ENCODE measurements around the gene MICA.
A peak's percentile ranks its signal among the peaks of the same experiment; 100 is the strongest.
"Not testable (repeated sequence)": the region's sequence is repeated elsewhere in the genome, so short reads cannot be mapped to it uniquely, and the experiment has no call there.

MICA gene

DNA sequence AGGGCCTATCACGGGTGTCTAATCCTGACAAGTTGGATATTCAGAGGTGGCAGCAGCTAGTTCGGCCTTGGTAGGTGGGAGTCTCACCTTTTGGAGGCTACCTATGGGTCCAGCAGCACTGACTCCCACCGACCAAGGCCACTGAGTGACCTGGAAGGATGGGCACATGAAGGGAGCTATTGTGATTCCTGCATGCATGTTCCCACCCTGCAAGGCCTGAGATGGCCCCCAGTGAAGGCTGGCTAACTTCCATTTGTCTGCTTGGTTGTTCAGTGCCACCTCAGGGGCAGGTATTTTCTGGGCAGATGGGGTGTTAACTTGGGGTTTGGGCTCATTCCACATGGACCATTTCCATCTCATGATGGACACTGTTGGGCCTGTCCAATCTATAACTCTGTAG, 18.4 kb upstream of the MICA start:
- DNase-seq: no peak

DNA sequence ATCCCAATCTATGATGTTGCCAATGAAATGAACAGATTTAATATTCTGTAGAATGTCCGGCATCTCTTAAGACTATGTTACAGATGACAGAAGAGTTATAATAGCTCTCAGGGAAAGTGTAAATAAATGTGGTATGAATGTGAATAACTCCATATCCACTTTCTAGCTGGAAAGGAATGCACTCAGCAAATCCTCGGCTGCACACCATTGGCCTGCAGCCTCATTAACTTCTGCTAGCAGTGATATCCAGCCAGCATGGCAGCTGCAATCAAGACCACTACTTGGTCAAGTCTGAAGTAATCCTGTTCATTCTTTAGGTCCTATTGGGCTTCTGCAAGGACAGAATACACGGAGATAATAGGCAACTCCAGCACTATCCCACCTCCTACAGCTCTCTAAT, 17.3 kb upstream of the MICA start:
- DNase-seq: no peak

DNA sequence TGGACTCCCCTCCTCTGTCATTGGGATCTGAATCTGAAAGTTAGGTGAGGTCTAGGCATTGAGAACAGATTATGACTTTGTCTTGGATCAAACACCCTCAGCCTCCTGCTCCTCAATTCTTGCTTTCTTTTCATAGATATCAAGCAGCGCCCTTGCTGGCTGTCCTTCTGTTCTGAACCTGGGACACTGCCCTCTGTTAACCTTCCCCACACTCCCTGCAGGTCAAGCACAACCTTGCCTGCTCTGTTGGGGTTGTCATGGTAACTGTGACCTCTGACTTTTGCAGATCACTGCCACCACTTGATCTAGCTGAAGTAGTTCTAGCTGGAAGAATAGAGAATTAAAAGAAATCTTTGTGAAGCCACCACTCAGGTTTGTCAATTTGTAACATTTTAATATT, 16.4 kb upstream of the MICA start:
- DNase-seq: no peak

DNA sequence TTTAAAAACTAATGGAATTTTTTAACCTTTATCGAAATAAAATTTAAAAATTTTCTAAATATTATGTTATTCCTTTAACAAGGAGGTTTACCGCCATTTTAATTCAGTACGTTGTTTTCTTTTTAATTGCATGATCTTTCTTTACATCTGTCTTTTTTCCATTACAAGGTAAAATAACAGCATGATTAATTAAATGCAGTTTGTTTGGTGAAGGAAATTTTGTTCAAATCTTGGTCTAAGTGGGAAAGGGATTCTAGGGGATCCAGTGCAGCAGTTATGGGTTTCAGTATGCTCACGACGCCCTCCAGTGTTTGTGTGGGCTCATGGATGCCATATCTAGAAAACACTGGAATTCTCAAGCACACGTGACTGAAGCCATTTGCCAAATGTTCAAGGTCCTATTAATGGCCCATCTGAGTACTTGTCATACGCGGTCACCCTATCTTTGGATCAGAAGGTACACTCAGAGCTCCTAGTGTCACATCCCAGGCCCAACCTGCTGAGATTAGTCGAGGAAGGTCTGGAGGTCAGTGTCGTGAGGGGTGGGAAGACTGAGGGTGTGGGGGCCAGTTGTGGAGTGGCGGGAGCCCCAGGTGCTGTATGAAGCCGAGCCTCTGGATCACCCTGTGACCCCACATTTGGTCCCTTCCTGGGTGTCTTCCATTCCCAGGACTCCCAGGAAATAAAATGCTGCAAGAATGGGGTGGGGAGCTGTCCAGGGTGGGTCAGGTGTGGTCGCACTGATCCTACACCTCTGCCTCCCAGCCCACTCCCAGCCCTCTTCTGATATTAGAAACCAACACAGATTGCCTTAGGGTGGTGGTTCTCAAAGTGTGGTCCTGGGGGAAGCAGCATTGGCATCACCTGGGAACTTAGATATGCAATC, 14.2 kb upstream of the MICA start:
- not testable (repeated sequence) for DNase-seq

DNA sequence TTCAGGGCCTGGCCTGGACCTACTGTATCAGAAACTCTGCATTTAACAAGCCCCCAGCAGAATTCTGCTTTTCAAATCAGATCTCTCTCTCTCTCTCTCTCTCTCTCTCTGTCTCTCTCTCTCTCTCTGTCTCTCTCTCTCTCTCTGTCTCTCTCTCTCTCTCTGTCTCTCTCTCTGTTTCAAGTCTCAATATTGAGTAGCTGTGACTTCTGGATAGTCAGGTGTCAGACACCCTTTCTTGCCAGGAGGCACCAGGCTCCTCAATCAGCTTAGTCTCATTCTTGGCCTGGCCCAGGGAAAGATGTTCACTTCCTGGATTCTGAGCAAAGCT, 13.6 kb upstream of the MICA start:
- not testable (repeated sequence) for DNase-seq

DNA sequence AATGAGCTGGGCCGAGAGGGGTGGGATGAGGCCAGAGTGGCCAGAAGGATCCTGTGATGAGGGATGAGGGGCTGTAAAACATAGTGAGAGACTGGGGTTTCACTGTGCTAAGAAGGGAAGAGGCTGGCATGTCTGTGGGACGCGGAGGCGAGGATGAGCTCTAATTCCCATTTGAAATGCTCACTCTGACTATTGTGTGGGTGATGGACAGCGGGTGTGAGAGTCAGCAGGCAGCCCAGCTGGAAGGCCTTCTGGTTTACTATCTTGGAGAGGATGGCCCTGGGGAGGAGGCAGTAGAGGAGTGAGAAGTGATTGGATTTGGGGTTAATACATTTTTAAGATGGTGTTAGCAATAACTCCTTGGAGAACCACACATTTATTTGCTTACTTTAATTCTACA, 9.5 kb upstream of the MICA start:
- no peak for DNase-seq

DNA sequence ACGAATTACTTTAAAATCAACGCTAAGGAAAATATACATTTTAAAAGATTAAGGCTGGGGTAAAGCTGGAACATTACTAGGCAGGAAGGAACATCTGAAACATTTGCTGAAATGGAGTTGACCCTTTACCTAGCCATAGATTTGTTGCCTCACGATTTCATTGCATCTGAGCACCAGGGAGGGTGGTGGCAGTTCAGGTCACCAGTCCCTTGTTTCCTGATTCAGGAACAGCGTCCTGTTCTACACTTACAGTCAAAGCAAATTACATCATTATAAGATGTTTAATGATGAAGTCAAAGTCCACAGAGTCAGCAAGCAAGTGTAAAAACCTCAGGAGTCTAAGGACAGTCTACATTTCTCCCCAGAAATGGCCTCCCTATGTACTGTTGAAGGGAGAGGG, 9.0 kb upstream of the MICA start:
- no peak for DNase-seq

DNA sequence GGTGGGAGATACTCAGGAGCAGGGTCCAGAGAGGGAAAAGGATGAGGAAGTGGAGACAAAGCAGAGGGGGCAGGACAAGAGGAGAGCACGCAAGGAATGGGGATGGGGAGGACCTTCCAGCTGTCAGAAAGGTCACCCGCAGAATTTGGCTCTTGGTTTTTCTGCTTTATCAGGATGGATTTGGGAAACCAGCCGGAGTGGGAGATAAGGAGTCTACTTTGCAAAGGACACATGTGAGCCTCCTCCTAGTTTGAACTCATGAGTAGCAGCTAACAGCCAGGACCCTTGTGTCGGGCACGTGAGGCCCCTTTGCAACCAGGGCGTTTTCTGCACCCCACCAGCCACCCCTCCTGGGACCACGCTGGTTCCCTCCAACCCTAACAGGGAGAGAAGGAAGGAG, 7.6 kb upstream of the MICA start:
- no peak for DNase-seq

DNA sequence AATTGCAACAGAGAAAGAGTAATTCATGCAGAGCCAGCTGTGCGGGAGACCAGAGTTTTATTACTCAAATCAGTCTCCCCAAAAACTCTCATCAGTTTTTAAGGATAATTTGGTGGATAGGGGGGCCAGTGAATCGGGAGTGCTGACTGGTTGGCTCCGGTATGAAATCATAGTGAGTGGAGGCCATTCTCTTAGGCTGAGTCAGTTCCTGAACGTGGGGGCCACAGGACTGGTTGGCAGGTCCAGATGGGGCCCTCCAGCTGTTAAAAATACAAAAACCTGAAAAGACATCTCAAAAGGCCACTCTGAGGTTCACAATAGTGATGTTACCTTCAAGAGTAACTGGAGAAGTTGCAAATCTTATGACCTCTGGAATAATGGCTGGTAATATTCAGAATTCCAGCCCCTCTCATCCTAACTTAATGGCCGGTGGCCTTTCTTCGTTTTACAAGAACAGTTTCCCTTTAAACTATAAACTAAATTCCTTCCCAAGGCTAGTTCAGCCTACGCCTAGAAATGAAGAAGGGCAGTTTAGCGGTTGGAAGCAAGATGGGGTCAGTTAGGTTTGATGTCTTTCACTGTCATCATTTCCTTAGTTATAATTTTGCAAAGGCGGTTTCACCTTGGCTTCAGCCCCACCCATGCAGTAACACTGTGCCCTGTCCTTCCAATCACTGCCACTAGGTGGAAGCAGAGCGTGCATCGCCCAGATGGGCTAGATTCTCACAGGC, 6.8 kb upstream of the MICA start:
- DNase-seq: peak; percentile 60

DNA sequence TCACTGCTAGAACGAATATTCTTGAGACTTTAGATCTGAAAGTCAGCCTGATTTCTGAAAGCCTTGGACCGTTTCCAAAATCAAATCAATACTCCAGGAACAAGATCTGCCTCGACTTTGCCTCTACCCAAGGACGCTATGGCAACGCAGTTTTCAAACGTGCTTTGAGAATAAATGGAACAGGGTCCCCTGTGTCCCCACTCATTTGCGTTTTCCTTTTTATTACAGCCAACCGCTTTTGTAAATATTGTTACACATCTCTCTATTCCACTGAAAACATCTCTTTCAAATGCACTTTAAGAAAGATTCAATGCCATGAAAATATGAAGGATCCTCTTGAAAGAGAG, 6.3 kb upstream of the MICA start:
- not testable (repeated sequence) for DNase-seq

DNA sequence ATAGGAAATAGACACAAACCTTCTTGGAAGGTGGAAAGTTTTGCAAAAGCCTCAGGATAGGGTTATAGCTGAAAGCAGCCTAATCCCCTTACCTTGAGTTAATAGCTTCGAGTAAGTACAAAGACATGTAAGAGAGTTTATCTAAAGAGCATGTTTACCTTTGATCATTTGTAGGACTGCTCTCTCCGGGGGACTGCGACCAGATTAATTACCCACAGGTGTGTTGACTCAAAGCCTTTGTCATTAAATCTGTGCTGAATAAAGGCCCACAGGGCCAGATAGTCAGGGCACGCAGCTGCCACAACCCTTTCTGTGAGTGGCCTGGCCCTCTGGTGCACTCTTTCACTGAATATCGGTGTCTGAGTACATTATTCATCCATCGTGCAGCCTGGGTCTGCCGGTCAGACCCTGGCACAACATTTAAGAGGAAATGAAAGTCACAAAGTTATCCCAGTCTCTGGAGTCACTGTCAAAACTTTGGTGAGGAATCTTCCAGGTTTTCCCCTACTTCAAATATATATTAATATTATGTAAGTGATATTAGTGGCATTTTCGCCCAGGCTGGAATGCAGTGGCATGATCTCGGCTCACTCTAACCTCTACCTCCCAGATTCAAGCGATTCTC, 5.4 kb upstream of the MICA start:
- no peak for DNase-seq

DNA sequence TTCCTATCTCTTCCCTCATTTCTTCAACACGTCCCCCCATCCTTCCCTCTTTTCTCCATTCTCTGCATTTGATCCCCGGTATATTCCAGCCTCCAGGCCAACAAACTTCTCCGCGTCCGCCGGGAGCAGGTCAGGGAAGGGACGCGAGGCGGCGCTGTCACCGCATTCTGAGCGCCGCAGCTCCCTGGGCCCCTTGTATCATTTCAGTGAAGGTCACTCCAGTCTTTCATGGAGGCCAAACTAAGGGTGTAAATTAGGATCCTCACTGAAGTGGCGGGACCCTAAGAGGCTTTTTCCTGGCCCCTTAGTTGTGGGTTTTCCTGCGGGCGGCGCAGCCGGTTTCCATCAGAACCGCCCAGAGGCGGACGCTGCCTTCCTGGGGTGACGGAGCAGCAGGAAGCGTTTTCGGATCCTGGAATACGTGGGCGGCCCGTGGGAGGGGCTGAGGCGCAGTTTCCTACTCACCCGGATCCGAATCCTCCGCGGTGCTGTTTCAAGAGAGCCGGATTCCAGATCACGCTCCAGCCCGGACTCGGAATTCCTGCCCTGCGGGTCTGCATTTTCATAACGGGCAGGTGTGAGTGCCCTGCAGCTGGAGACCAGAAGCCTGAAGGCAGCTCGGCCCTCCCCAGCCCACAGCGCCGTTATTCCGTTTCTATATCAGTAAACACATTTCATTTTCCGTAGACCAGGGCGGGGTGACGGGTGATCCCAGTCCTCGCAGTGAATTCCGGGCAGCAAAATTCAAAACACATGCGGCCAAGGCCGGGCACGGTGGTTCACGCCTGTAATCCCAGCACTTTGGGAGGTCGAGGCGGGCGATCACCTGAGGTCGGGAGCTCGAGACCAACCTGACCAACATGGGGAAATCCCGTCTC, 3.6 kb upstream of the MICA start:
- DNase-seq: peak; percentile 88

DNA sequence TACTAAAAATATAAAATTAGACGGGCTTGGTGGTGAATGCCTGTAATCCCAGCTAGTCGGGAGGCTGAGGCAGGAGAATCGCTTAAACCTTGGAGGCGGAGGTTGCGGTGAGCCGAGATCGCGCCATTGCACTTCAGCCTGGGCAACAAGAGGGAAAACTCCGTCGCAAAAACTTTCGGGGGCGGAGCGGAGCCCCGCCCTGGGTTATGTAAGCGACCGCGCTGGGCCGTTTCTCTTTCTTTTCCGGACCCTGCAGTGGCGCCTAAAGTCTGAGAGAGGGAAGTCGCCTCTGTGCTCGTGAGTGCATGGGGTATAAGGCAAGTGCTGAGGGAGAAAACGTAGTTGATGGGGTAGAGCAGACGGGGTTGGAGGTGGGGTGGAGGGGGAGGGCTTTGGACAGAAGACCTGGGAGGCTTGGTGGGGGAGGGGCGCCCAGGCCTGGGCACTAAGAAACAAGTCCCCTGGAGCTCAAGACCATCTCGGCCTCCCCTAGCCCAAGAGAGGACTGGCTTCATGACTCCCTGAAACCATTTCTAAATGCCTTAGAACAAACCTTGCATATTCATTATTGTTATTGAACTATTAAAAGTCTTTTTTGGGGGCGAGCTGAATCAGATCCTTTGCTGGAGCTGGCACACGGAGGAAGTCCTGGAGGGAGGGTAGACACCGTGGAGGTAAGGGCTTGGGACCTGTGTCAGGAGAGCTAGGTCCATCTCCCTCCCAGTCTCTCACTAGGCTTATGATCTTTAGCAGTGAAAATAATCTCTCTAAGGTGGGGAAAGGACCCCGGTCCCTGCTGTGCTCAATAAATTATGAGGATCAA, 2.7 kb upstream of the MICA start:
- peak; percentile 18 for DNase-seq

DNA sequence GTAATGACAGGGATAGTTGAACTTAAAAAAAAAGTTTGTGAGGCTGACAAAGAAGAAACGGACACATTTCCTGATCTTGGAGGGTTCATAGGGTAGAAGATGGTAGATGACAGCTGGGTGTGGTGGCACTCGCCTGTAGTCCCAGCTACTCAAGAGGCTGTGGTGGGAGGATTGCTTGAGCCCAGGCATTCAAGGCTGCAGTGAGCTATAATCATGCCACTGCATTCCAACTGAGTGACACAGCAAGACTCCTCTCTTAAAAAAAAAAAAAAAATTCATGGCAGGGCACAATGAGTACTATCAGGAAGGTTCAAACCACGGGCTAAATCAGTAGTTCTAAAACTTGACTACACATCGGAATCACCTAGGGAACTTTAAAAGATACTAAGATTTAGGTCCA, 2.0 kb upstream of the MICA start:
- DNase-seq: peak; percentile 73

DNA sequence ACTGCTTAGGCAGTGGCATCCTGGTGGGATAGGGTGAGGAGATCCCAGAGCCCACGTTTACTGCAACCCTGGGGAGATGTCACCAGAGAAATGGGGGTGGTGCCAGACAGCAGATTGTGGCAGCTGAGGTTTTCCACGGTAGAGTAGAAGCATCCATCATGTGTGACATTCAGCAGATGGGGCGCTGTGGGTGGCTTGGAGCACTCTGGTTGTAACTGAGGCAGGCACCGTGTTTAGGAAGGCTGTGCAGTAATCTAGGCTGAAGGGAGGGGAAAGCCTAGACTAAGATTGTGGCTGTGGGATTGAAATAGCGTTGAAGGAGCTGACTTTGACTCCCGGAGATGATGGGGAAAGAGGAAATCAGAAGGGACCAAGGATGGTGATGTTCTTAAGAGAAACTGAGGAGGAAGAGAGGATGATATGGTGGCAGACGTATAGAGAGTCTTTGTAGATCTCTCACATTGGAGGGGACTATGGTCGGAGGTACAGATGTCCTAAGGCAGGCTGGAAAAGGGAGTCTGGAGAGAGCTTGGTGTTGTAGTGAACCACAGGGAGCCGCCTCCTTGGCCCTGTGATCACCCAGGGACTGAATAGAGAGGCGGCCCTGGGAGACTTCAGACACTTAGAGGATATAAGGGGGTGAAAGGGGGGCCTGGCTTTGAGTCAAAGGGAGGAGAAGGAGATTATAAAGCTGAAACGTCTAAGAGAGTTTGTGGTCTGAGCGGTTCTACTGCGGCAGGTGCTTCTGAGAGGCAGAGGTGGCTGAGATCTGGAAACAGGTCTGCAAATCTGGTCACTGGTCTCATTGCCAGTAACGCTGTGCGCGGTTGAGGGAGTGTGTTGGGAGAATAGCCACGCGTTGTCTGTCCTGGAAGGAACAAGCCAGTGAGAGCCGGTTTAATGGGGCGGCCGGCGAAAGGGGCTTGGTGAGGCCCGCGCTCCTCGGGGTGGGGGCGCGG, 792 bp upstream of the MICA start:
- no peak for DNase-seq

DNA sequence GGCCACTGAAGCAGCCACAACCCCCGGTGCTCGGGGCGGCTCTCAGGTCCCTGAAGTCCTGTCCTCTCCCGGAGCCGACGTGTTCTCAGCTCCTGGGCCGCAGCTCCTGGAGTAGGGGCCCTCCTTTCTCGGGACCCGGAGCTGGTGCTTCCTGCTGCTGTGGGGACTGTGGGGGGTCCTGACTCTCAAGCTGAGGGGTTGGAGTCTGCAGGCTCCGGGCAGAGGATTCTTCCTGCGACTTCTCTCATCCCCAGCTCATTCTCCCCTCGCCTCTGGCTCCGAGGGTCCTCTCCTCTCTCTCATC, 618 bp downstream of the MICA start:
- not testable (repeated sequence) for DNase-seq

DNA sequence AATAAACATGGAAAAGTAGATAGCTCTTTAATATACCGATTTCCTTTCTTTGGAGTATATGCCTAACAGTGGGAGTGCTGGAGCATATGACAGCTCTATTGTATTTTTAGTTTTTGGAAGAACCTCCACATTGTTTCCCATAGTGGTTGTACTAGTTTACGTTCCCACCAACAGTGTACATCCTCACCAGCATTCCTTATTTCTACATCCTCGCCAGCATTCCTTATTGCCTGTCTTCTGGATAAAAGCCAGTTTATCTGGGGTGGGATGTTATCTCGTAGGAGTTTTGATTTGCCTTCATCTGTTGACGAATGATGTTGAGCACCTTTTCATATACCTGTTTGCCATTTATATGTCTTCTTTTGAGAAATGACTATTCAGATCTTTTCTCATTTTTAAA, 2.6 kb downstream of the MICA start:
- no peak for DNase-seq

DNA sequence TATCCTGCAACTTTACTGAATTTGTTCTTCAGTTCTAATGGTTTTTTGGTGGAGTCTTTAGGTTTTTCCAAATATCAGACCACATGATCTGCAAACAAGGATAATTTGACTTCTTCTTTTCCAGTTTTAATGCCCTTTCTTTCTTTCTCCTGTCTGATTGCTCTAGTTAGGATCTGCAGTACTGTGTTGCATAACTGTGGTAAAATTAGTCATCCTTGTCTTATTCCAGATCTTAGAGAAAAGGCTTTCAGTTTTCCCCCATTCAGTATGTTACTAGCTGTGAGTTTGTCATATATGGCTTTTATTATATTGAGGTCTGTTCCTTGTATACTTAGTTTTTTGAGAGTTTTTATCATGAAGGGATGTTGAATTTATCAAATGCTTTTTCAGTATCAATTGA, 4.3 kb downstream of the MICA start:
- DNase-seq: peak; percentile 53

DNA sequence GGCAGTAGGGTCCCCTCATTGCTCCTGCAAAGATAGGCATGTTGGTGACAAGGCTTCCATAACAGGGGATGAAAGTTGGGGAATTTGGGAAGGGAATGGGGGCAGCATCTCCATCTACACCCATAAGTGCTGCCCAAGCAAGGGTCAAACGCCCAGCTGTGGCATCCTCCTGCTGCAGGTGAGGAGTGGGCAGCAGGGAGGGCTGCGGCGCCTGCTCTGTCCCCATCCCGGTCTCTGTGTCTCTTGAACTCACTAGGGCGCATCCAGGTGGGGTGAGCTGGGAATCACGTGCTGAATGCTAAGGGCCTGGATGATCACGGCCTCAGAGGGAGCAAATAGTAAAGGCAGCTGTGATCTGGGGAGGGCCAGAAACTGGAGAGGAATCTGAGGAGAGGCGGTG, 9.1 kb downstream of the MICA start:
- DNase-seq: no peak

DNA sequence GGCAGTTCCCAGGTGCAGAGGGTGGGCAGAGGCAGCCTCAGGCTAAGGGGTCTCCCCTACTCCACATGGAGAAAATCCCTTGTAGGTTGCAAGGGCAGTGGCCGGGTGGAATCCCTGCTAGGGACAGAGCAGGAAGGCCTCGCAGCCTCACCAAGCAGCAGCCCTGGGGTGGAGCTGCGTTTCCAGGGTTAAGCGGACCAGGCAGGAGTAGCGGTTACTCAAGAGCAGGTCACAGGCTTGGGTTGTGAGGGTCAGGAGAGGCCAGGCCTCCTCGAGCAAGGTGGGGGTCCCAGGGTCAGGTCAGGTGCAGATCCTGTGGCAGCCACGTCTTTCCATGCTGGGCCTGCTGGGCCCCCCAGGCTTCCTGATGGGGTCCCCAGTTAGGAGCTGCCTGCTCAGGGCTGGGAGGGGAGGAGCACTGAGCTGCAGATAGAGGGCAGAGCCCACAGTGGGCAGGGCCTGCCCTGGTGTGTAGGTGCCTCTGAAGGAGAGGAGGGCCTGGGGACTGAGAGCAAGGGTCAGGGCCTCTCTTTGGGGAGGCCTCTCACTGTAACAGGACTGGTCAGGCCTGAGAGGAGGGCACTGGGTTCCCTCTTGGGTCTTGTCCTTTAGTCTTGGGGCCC, 10.9 kb downstream of the MICA start:
- DNase-seq: not testable (repeated sequence)

DNA sequence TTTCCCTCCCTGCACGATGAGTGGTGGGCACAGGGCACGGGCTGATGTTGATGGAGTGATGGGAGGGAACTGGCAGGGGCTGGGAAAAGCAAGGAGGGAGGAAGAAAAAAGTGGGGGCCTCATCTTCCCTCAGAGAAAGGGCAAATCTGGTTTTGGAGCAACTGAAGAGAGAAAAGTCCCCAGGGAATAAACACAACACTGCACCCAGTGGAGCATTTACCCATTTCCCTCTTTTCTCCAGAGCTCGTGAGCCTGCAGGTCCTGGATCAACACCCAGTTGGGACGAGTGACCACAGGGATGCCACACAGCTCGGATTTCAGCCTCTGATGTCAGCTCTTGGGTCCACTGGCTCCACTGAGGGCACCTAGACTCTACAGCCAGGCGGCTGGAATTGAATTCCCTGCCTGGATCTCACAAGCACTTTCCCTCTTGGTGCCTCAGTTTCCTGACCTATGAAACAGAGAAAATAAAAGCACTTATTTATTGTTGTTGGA, 11.4 kb downstream of the MICA start:
- DNase-seq: no peak

Data from kidney glomerular epithelial cell (primary cell).